ENCODE data around the gene ADH7.

The ADH7 gene

GRCh38 chr4:99414401-99414800 lies 20.7 kb downstream of the ADH7 start:
- H3K4me2 ChIP-seq (ENCODE audit: low read length, poor library complexity, severe bottlenecking): no peak overlapping the region

GRCh38 chr4:99413140-99413539 lies 22.0 kb downstream of the ADH7 start:
- no peaks in the 10 kb centered on the region for H3K27me3 ChIP-seq (ENCODE audit: control insufficient read depth in 1 of 2, insufficient read depth in 1 of 2, low read length in 2 of 2)

More at GRCh38 chr4:99414401-99414800, 20.7 kb downstream of the ADH7 start:
- Histone ChIP-seq H3K4me3 (ENCODE audit: insufficient read depth in 1 of 2, low read depth in 1 of 2, low read length in 2 of 2) (no peak overlapping the region), H3K4me1 (ENCODE audit: control insufficient read depth, insufficient read depth, low read depth, low read length) (no peaks in the 10 kb centered on the region), H3K36me3 (ENCODE audit: control insufficient read depth in 1 of 2, insufficient read depth in 2 of 2, low read depth in 1 of 2, low read length in 2 of 2) (no peaks in the 10 kb centered on the region), H3K14ac (ENCODE audit: low read length in 2 of 2) (no peak overlapping the region), H3K18ac (ENCODE audit: low read depth in 1 of 2, low read length in 2 of 2) (no peak overlapping the region), H3K27me3 (ENCODE audit: control insufficient read depth in 1 of 2, insufficient read depth in 1 of 2, low read length in 2 of 2) (no peaks in the 10 kb centered on the region), H2BK120ac (ENCODE audit: low read depth, low read length) (no peak overlapping the region), H3K79me1 (replicated peaks; ENCODE audit: low read length, poor library complexity, severe bottlenecking) (no peaks in the 10 kb centered on the region), H4K8ac (ENCODE audit: low read length) (no peak overlapping the region), H3K4ac (ENCODE audit: low read depth in 1 of 2, low read length in 2 of 2) (no peak overlapping the region), H2BK15ac (ENCODE audit: low read depth, poor library complexity, severe bottlenecking) (no peak overlapping the region), H4K91ac (ENCODE audit: low read length) (no peak overlapping the region), H3K9me3 (ENCODE audit: control insufficient read depth, low read length) (no peaks in the 10 kb centered on the region), H3K9ac (ENCODE audit: low read length) (no peak overlapping the region), H2BK5ac (ENCODE audit: low read depth, low read length, poor library complexity, severe bottlenecking) (no peak overlapping the region), H3K23ac (ENCODE audit: low read length in 2 of 2) (no peak overlapping the region), H3K27ac (ENCODE audit: low read length, poor library complexity, severe bottlenecking) (no peak overlapping the region), H2AFZ (ENCODE audit: low read depth, low read length) (no peak overlapping the region), H2BK12ac (ENCODE audit: low read length in 2 of 2) (no peak overlapping the region), H2AK5ac (ENCODE audit: low read length, severe bottlenecking) (no peak overlapping the region)
- no peak for DNase-seq

GRCh38 chr4:99411041-99411440 lies 24.1 kb downstream of the ADH7 start:
- no peak overlapping the region for H2BK5ac ChIP-seq (ENCODE audit: low read depth, low read length, poor library complexity, severe bottlenecking)
- no peak overlapping the region for H3K4me3 ChIP-seq (ENCODE audit: insufficient read depth in 1 of 2, low read depth in 1 of 2, low read length in 2 of 2)
- H3K4ac ChIP-seq (ENCODE audit: low read depth in 1 of 2, low read length in 2 of 2): no peak overlapping the region
- H3K36me3 ChIP-seq (ENCODE audit: control insufficient read depth in 1 of 2, insufficient read depth in 2 of 2, low read depth in 1 of 2, low read length in 2 of 2): no peaks in the 10 kb centered on the region
- no peak for DNase-seq
- no peak overlapping the region for H3K9ac ChIP-seq (ENCODE audit: low read length)
- no peak overlapping the region for H2BK12ac ChIP-seq (ENCODE audit: low read length in 2 of 2)
- no peak overlapping the region for H3K23ac ChIP-seq (ENCODE audit: low read length in 2 of 2)
- H4K91ac ChIP-seq (ENCODE audit: low read length): no peak overlapping the region
- no peaks in the 10 kb centered on the region for H3K4me1 ChIP-seq (ENCODE audit: control insufficient read depth, insufficient read depth, low read depth, low read length)
- no peak overlapping the region for H3K4me2 ChIP-seq (ENCODE audit: low read length, poor library complexity, severe bottlenecking)
- H3K27me3 ChIP-seq (ENCODE audit: control insufficient read depth in 1 of 2, insufficient read depth in 1 of 2, low read length in 2 of 2): no peaks in the 10 kb centered on the region
- no peak overlapping the region for H2AK5ac ChIP-seq (ENCODE audit: low read length, severe bottlenecking)
- H2BK120ac ChIP-seq (ENCODE audit: low read depth, low read length): no peak overlapping the region
- H3K18ac ChIP-seq (ENCODE audit: low read depth in 1 of 2, low read length in 2 of 2): no peak overlapping the region
- no peaks in the 10 kb centered on the region for H3K9me3 ChIP-seq (ENCODE audit: control insufficient read depth, low read length)
- H2BK15ac ChIP-seq (ENCODE audit: low read depth, poor library complexity, severe bottlenecking): no peak overlapping the region
- H3K27ac ChIP-seq (ENCODE audit: low read length, poor library complexity, severe bottlenecking): no peak overlapping the region
- H3K14ac ChIP-seq (ENCODE audit: low read length in 2 of 2): no peak overlapping the region
- H4K8ac ChIP-seq (ENCODE audit: low read length): no peak overlapping the region
- no peaks in the 10 kb centered on the region for H3K79me1 ChIP-seq (replicated peaks; ENCODE audit: low read length, poor library complexity, severe bottlenecking)
- H2AFZ ChIP-seq (ENCODE audit: low read depth, low read length): no peak overlapping the region

More at GRCh38 chr4:99413140-99413539, 22.0 kb downstream of the ADH7 start:
- H3K4me2 ChIP-seq (ENCODE audit: low read length, poor library complexity, severe bottlenecking): no peak overlapping the region
- no peak overlapping the region for H3K14ac ChIP-seq (ENCODE audit: low read length in 2 of 2)
- no peak overlapping the region for H3K4ac ChIP-seq (ENCODE audit: low read depth in 1 of 2, low read length in 2 of 2)
- no peak overlapping the region for H2BK12ac ChIP-seq (ENCODE audit: low read length in 2 of 2)
- 100% methylated on average over 1 of the region's 4 CpGs for WGBS
- H2AK5ac ChIP-seq (ENCODE audit: low read length, severe bottlenecking): no peak overlapping the region
- DNase-seq: no peak
- no peak overlapping the region for H3K23ac ChIP-seq (ENCODE audit: low read length in 2 of 2)
- H2BK120ac ChIP-seq (ENCODE audit: low read depth, low read length): no peak overlapping the region
- no peak overlapping the region for H3K27ac ChIP-seq (ENCODE audit: low read length, poor library complexity, severe bottlenecking)
- no peaks in the 10 kb centered on the region for H3K4me1 ChIP-seq (ENCODE audit: control insufficient read depth, insufficient read depth, low read depth, low read length)
- H3K79me1 ChIP-seq (replicated peaks; ENCODE audit: low read length, poor library complexity, severe bottlenecking): no peaks in the 10 kb centered on the region
- H3K9me3 ChIP-seq (ENCODE audit: control insufficient read depth, low read length): no peaks in the 10 kb centered on the region
- no peak overlapping the region for H4K8ac ChIP-seq (ENCODE audit: low read length)
- no peak overlapping the region for H2BK5ac ChIP-seq (ENCODE audit: low read depth, low read length, poor library complexity, severe bottlenecking)
- H4K91ac ChIP-seq (ENCODE audit: low read length): no peak overlapping the region
- H3K4me3 ChIP-seq (ENCODE audit: insufficient read depth in 1 of 2, low read depth in 1 of 2, low read length in 2 of 2): no peak overlapping the region
- no peak overlapping the region for H3K18ac ChIP-seq (ENCODE audit: low read depth in 1 of 2, low read length in 2 of 2)
- no peaks in the 10 kb centered on the region for H3K36me3 ChIP-seq (ENCODE audit: control insufficient read depth in 1 of 2, insufficient read depth in 2 of 2, low read depth in 1 of 2, low read length in 2 of 2)
- no peak overlapping the region for H3K9ac ChIP-seq (ENCODE audit: low read length)
- H2AFZ ChIP-seq (ENCODE audit: low read depth, low read length): no peak overlapping the region
- H2BK15ac ChIP-seq (ENCODE audit: low read depth, poor library complexity, severe bottlenecking): no peak overlapping the region

GRCh38 chr4:99410075-99410474 lies 25.1 kb downstream of the ADH7 start:
- Histone ChIP-seq H4K8ac (ENCODE audit: low read length) (no peak overlapping the region), H2BK15ac (ENCODE audit: low read depth, poor library complexity, severe bottlenecking) (no peak overlapping the region)

More at GRCh38 chr4:99410075-99410474, 25.1 kb downstream of the ADH7 start:
- Histone ChIP-seq H3K36me3 (ENCODE audit: control insufficient read depth in 1 of 2, insufficient read depth in 2 of 2, low read depth in 1 of 2, low read length in 2 of 2) (no peaks in the 10 kb centered on the region), H2BK120ac (ENCODE audit: low read depth, low read length) (no peak overlapping the region), H3K14ac (ENCODE audit: low read length in 2 of 2) (no peak overlapping the region), H3K4me2 (ENCODE audit: low read length, poor library complexity, severe bottlenecking) (no peak overlapping the region), H3K27me3 (ENCODE audit: control insufficient read depth in 1 of 2, insufficient read depth in 1 of 2, low read length in 2 of 2) (no peaks in the 10 kb centered on the region), H3K27ac (ENCODE audit: low read length, poor library complexity, severe bottlenecking) (no peak overlapping the region), H3K4me1 (ENCODE audit: control insufficient read depth, insufficient read depth, low read depth, low read length) (no peaks in the 10 kb centered on the region), H2AK5ac (ENCODE audit: low read length, severe bottlenecking) (no peak overlapping the region), H2BK12ac (ENCODE audit: low read length in 2 of 2) (no peak overlapping the region), H2BK5ac (ENCODE audit: low read depth, low read length, poor library complexity, severe bottlenecking) (no peak overlapping the region), H3K23ac (ENCODE audit: low read length in 2 of 2) (peak overlapping the region in 1 of 2 experiments; percentile 48), H3K4me3 (ENCODE audit: insufficient read depth in 1 of 2, low read depth in 1 of 2, low read length in 2 of 2) (no peak overlapping the region), H4K91ac (ENCODE audit: low read length) (no peak overlapping the region), H3K4ac (ENCODE audit: low read depth in 1 of 2, low read length in 2 of 2) (no peak overlapping the region), H3K9me3 (ENCODE audit: control insufficient read depth, low read length) (no peaks in the 10 kb centered on the region), H2AFZ (ENCODE audit: low read depth, low read length) (no peak overlapping the region), H3K79me1 (replicated peaks; ENCODE audit: low read length, poor library complexity, severe bottlenecking) (no peaks in the 10 kb centered on the region), H3K18ac (ENCODE audit: low read depth in 1 of 2, low read length in 2 of 2) (no peak overlapping the region), H3K9ac (ENCODE audit: low read length) (no peak overlapping the region)
- no peak for DNase-seq
- WGBS: 89% methylated on average over 5 of the region's 5 CpGs
